ENCODE measurements around the gene IL1RAPL2.

IL1RAPL2 gene

GRCh38 chrX:105126201-105126600 lies 560.2 kb downstream of the IL1RAPL2 start:
- no peaks in the 10 kb centered on the region for H3K4me1 ChIP-seq (ENCODE audit: insufficient read depth, insufficient read length)
- H3K36me3 ChIP-seq (ENCODE audit: insufficient read depth, insufficient read length, low read length): no peaks in the 10 kb centered on the region
- no peak overlapping the region for H3K9ac ChIP-seq (ENCODE audit: insufficient read length, low read depth)
- no peaks in the 10 kb centered on the region for H3K27me3 ChIP-seq (ENCODE audit: insufficient read depth, insufficient read length)
- DNase-seq (ENCODE audit: low read depth, low spot score): no peak
- H3K4me3 ChIP-seq (ENCODE audit: insufficient read length, low read depth): no peak overlapping the region
- TF ChIP-seq SUZ12 (IDR thresholded peaks at IDR 0.05; ENCODE audit: extremely low read depth, insufficient read depth, insufficient read length): no peak
- TF ChIP-seq YY1 (IDR thresholded peaks at IDR 0.05; ENCODE audit: insufficient read depth, insufficient read length): no peak
- TF ChIP-seq ZNF274 (IDR thresholded peaks at IDR 0.05; ENCODE audit: low read depth, low read length): no peak
- no peaks in the 10 kb centered on the region for H3K9me3 ChIP-seq (ENCODE audit: insufficient read depth, low read length)

- no peak for DNase-seq (ENCODE audit: low read depth, low spot score)
- TF ChIP-seq ZNF274 (IDR thresholded peaks at IDR 0.05; ENCODE audit: low read depth, low read length) (no peak), SUZ12 (IDR thresholded peaks at IDR 0.05; ENCODE audit: extremely low read depth, insufficient read depth, insufficient read length) (no peak), YY1 (IDR thresholded peaks at IDR 0.05; ENCODE audit: insufficient read depth, insufficient read length) (no peak)
- no peaks in the 10 kb centered on the region for H3K9me3 ChIP-seq (ENCODE audit: insufficient read depth, low read length)
- no peaks in the 10 kb centered on the region for H3K4me1 ChIP-seq (ENCODE audit: insufficient read depth, insufficient read length)
- no peaks in the 10 kb centered on the region for H3K27me3 ChIP-seq (ENCODE audit: insufficient read depth, insufficient read length)
- H3K36me3 ChIP-seq (ENCODE audit: insufficient read depth, insufficient read length, low read length): no peaks in the 10 kb centered on the region
- no peak overlapping the region for H3K9ac ChIP-seq (ENCODE audit: insufficient read length, low read depth)
- H3K4me3 ChIP-seq (ENCODE audit: insufficient read length, low read depth): no peak overlapping the region
Measured at GRCh38 chrX:105134273-105134672, 568.3 kb downstream of the IL1RAPL2 start.

- H3K27me3 ChIP-seq (ENCODE audit: insufficient read depth, insufficient read length): no peaks in the 10 kb centered on the region
- H3K4me3 ChIP-seq (ENCODE audit: insufficient read length, low read depth): no peak overlapping the region
- H3K36me3 ChIP-seq (ENCODE audit: insufficient read depth, insufficient read length, low read length): no peaks in the 10 kb centered on the region
- H3K9me3 ChIP-seq (ENCODE audit: insufficient read depth, low read length): no peaks in the 10 kb centered on the region
- no peak for TF ChIP-seq ZNF274 (IDR thresholded peaks at IDR 0.05; ENCODE audit: low read depth, low read length)
- no peak for TF ChIP-seq SUZ12 (IDR thresholded peaks at IDR 0.05; ENCODE audit: extremely low read depth, insufficient read depth, insufficient read length)
- no peak for TF ChIP-seq YY1 (IDR thresholded peaks at IDR 0.05; ENCODE audit: insufficient read depth, insufficient read length)
- H3K9ac ChIP-seq (ENCODE audit: insufficient read length, low read depth): no peak overlapping the region
- no peak for DNase-seq (ENCODE audit: low read depth, low spot score)
- H3K4me1 ChIP-seq (ENCODE audit: insufficient read depth, insufficient read length): no peaks in the 10 kb centered on the region
Measured at GRCh38 chrX:105136786-105137185, 570.8 kb downstream of the IL1RAPL2 start.

- Histone ChIP-seq H3K27me3 (ENCODE audit: insufficient read depth, insufficient read length) (no peaks in the 10 kb centered on the region), H3K4me1 (ENCODE audit: insufficient read depth, insufficient read length) (no peaks in the 10 kb centered on the region), H3K4me3 (ENCODE audit: insufficient read length, low read depth) (no peak overlapping the region), H3K36me3 (ENCODE audit: insufficient read depth, insufficient read length, low read length) (no peaks in the 10 kb centered on the region), H3K9ac (ENCODE audit: insufficient read length, low read depth) (no peak overlapping the region), H3K9me3 (ENCODE audit: insufficient read depth, low read length) (no peaks in the 10 kb centered on the region)
- no peak for DNase-seq (ENCODE audit: low read depth, low spot score)
- TF ChIP-seq ZNF274 (IDR thresholded peaks at IDR 0.05; ENCODE audit: low read depth, low read length) (no peak), YY1 (IDR thresholded peaks at IDR 0.05; ENCODE audit: insufficient read depth, insufficient read length) (no peak), SUZ12 (IDR thresholded peaks at IDR 0.05; ENCODE audit: extremely low read depth, insufficient read depth, insufficient read length) (no peak)
Measured at GRCh38 chrX:105150036-105150435, 584.0 kb downstream of the IL1RAPL2 start.

- TF ChIP-seq YY1 (IDR thresholded peaks at IDR 0.05; ENCODE audit: insufficient read depth, insufficient read length) (no peak), ZNF274 (IDR thresholded peaks at IDR 0.05; ENCODE audit: low read depth, low read length) (no peak), SUZ12 (IDR thresholded peaks at IDR 0.05; ENCODE audit: extremely low read depth, insufficient read depth, insufficient read length) (no peak)
- no peak for DNase-seq (ENCODE audit: low read depth, low spot score)
- no peak overlapping the region for H3K4me3 ChIP-seq (ENCODE audit: insufficient read length, low read depth)
- H3K36me3 ChIP-seq (ENCODE audit: insufficient read depth, insufficient read length, low read length): no peaks in the 10 kb centered on the region
- H3K9ac ChIP-seq (ENCODE audit: insufficient read length, low read depth): no peak overlapping the region
- H3K4me1 ChIP-seq (ENCODE audit: insufficient read depth, insufficient read length): no peaks in the 10 kb centered on the region
- H3K9me3 ChIP-seq (ENCODE audit: insufficient read depth, low read length): no peaks in the 10 kb centered on the region
- H3K27me3 ChIP-seq (ENCODE audit: insufficient read depth, insufficient read length): no peaks in the 10 kb centered on the region
Measured at GRCh38 chrX:105150557-105150956, 584.6 kb downstream of the IL1RAPL2 start.

GRCh38 chrX:105167233-105167632 lies 601.2 kb downstream of the IL1RAPL2 start:
- H3K9ac ChIP-seq (ENCODE audit: insufficient read length, low read depth): no peak overlapping the region
- no peaks in the 10 kb centered on the region for H3K9me3 ChIP-seq (ENCODE audit: insufficient read depth, low read length)
- no peaks in the 10 kb centered on the region for H3K27me3 ChIP-seq (ENCODE audit: insufficient read depth, insufficient read length)
- TF ChIP-seq YY1 (IDR thresholded peaks at IDR 0.05; ENCODE audit: insufficient read depth, insufficient read length): no peak
- TF ChIP-seq ZNF274 (IDR thresholded peaks at IDR 0.05; ENCODE audit: low read depth, low read length): no peak
- no peaks in the 10 kb centered on the region for H3K36me3 ChIP-seq (ENCODE audit: insufficient read depth, insufficient read length, low read length)
- H3K4me3 ChIP-seq (ENCODE audit: insufficient read length, low read depth): no peak overlapping the region
- H3K4me1 ChIP-seq (ENCODE audit: insufficient read depth, insufficient read length): no peaks in the 10 kb centered on the region
- no peak for DNase-seq (ENCODE audit: low read depth, low spot score)

GRCh38 chrX:105168577-105168976 lies 602.6 kb downstream of the IL1RAPL2 start:
- no peak for TF ChIP-seq ZNF274 (IDR thresholded peaks at IDR 0.05; ENCODE audit: low read depth, low read length)
- no peak for TF ChIP-seq YY1 (IDR thresholded peaks at IDR 0.05; ENCODE audit: insufficient read depth, insufficient read length)
- no peak for TF ChIP-seq SUZ12 (IDR thresholded peaks at IDR 0.05; ENCODE audit: extremely low read depth, insufficient read depth, insufficient read length)
- Histone ChIP-seq H3K36me3 (ENCODE audit: insufficient read depth, insufficient read length, low read length) (no peaks in the 10 kb centered on the region), H3K4me1 (ENCODE audit: insufficient read depth, insufficient read length) (no peaks in the 10 kb centered on the region), H3K27me3 (ENCODE audit: insufficient read depth, insufficient read length) (no peaks in the 10 kb centered on the region), H3K9ac (ENCODE audit: insufficient read length, low read depth) (no peak overlapping the region), H3K4me3 (ENCODE audit: insufficient read length, low read depth) (no peak overlapping the region), H3K9me3 (ENCODE audit: insufficient read depth, low read length) (no peaks in the 10 kb centered on the region)
- no peak for DNase-seq (ENCODE audit: low read depth, low spot score)

- Histone ChIP-seq H3K27me3 (ENCODE audit: insufficient read depth, insufficient read length) (no peaks in the 10 kb centered on the region), H3K4me3 (ENCODE audit: insufficient read length, low read depth) (no peak overlapping the region), H3K36me3 (ENCODE audit: insufficient read depth, insufficient read length, low read length) (no peaks in the 10 kb centered on the region), H3K9me3 (ENCODE audit: insufficient read depth, low read length) (no peaks in the 10 kb centered on the region), H3K4me1 (ENCODE audit: insufficient read depth, insufficient read length) (no peaks in the 10 kb centered on the region), H3K9ac (ENCODE audit: insufficient read length, low read depth) (no peak overlapping the region)
- no peak for TF ChIP-seq YY1 (IDR thresholded peaks at IDR 0.05; ENCODE audit: insufficient read depth, insufficient read length)
- no peak for TF ChIP-seq ZNF274 (IDR thresholded peaks at IDR 0.05; ENCODE audit: low read depth, low read length)
- no peak for TF ChIP-seq SUZ12 (IDR thresholded peaks at IDR 0.05; ENCODE audit: extremely low read depth, insufficient read depth, insufficient read length)
- no peak for DNase-seq (ENCODE audit: low read depth, low spot score)
Measured at GRCh38 chrX:105173071-105173470, 607.1 kb downstream of the IL1RAPL2 start.

Measured in NT2/D1 (cell line).